HG03558 (cell line): ENCODE data around the gene BRIX1.
"Not testable (repeated sequence)": the region's sequence is repeated elsewhere in the genome, so short reads cannot be mapped to it uniquely, and the experiment has no call there.

Experiments used
- ATAC-seq: cut with Tn5 transposase; IDR thresholded peaks from one replicate; pipeline ENCODE4 v1.9.1; 2021; ENCODE audit warnings: moderate number of reproducible peaks; ENCODE audit not compliant: unreplicated experiment; ENCODE audit errors: extremely low read depth

Gene BRIX1

DNA sequence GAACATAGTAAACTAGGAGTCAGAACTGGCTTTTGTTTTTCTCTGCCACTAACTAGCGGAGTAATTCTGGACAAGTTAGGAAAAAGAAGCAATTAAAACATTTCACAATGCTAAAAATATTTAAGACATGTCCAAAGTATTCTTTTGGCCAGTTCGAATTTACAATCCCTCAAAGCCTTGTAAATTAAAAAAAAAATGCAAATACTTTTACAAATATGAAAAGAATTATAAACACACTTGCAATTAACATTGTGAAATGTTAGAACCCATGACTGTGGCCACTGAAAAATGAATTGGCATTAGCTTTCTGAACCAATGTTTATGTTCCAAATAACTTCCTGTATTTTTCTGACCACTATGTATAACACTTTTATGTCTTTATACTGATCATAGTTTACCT, 2.4 kb upstream of the BRIX1 start:
- ATAC-seq, result no peak

DNA sequence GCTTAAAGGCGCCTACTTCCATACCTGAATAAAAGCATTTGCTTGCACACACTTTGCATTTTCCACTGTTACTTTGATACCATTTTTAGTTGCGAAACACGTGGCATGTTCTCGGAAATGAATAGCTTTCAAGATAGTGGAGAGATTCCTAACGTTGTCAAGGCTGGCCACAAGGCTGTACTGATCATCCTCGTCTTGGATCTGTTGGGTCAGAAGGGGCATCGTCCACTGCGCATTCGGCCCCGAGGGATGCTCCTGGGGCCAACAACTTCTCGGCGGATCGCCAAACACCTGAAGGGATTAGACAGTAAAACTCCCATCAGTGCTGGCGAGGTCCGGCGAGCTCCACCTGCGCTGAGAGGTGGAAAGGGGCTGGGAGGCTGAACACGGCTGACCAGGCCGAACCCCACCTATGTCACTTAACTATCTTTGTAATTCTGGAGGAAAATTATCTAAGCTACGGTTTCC, 806 bp upstream of the BRIX1 start:
- ATAC-seq, result peak; percentile 5

DNA sequence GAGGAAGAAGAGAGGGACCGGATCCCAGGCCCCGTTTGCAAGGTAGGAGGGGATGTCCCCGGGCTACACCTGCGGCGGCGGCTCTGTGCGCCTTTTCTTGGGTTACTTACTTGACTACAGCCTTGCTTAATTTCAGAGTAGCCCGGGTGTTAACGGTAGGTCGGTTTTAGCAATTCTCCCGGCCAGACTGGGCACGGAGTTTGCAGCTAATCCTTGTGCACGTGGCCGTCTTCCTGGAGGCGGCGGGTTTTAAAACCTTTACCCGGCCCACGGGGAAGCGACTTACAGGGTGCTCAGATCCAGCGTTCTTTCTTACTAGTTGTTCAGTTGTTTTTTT, 313 bp downstream of the BRIX1 start:
- peak; percentile 9 for ATAC-seq

DNA sequence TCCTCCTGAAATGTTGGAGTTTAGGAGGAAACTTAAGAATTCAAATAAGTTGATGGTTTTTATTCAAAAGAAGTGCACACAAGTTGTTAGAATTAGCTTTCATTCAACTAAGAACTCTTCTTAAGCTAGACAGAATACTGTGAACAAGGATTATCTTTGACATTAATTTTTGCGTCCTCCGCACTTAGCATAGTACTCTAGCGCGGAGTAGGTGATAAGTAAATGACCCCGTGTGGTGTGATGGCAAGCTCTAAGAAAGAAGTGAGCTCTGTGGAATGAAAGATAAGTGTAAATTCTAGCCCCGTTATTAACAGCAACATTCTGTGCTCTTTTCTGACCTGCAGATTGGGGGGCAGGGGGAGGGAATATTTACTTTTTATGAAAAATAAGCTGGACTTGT, 1.0 kb downstream of the BRIX1 start:
- ATAC-seq, result no peak

DNA sequence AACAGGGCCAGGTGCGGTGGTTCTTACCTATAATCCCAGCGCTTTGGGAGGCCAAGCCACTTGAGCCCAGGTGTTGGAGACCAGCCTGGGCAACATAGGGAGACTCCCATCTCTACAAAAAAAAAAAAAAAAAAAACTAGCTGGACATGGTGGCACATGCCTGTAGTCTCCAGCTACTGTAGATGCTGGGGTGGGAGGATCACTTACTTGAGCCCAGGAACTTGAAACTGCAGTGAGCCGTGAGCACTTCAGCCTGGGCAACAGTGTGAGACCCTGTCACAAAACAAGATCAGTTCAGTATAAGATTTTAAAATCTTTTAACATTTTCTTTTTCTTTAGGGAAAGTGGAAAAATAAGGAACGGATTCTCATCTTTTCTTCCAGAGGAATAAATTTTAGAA, 2.5 kb downstream of the BRIX1 start:
- no peak for ATAC-seq

DNA sequence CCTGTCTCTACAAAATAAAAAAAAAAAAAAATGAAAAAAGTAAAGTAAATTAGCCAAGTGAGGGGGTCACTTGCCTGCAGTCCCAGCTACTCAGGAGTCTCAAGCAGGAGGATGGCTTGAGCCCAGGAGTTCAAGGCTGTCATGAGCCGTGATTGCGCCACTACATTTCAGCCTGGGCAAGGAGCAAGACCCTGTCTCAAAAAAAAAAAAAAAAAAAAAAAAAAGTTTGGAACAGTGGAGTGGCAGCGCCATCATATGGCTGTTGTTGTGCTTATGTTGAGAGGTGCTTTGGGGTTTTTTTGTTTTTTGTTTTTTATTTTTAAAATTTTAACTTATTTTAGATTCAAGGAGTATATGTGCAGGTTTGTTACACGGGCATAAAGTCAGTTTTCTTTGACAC, 3.6 kb downstream of the BRIX1 start:
- no peak for ATAC-seq

DNA sequence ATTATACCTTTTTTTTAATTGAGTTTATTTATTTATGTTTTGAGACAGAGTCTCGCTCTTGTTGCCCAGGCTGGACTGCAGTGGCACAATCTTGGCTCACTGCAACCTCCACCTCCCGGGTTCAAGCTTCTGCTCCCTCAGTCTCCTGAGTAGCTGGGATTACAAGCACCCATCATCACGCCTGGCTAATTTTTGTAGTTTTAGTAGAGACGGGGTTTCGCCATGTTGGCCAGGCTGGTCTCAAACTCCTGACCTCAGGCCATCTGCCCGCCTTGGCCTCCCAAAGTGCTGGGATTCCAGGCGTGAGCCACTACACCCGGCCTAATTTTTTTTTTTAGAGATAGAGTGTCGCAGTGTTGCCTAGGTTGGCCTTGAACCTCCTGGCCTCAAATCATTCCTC, 7.7 kb downstream of the BRIX1 start:
- not testable (repeated sequence) for ATAC-seq

DNA sequence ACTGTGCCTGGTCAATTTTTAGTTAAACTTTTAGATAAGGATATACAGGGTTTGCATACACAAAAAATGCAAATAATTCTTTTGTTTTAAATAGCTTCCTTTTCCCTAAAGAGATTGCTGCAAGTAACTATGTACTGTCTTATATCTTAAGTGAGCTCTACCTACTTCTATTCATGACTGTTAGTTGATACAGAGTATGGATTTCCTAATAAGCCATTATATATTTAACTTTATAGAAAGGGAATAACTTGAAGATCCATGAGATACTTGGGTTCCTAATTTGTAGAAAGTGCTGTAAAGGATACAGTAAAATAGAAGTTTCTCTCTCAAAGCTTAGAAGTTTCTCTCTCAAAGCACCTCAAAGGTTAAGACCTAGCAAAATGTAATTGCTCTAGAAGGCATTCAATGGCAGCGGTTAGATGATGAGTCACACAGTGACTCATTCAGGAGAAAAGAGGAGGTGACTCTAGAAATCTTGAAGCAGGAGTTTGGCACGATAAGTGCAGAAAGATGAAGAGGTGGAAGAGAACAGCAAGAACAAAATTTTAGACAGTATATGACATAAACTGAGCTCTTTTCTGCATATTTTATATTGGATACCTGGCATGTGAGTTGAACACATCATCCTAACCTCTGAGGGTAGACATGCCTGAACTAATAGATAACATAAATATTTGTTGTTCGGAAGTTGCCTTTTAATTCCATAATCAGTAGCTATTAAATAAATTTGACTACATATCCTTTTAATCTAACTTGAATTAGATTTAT, 8.4 kb downstream of the BRIX1 start:
- ATAC-seq, result peak; percentile 63

DNA sequence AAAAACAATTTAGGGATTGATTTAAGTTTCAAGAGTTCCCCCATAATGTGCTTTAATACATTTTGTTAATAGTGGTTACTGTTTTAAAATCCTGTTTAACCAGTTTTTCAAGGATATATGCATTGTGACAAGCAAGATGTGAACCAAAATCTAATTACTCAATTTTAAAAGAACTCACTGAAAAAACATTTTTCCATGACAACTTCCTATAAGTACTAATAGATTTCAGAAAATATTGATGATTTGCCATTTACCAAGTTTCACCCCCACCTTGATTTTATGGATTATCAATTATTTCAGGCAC, 8.9 kb downstream of the BRIX1 start:
- ATAC-seq, result no peak

DNA sequence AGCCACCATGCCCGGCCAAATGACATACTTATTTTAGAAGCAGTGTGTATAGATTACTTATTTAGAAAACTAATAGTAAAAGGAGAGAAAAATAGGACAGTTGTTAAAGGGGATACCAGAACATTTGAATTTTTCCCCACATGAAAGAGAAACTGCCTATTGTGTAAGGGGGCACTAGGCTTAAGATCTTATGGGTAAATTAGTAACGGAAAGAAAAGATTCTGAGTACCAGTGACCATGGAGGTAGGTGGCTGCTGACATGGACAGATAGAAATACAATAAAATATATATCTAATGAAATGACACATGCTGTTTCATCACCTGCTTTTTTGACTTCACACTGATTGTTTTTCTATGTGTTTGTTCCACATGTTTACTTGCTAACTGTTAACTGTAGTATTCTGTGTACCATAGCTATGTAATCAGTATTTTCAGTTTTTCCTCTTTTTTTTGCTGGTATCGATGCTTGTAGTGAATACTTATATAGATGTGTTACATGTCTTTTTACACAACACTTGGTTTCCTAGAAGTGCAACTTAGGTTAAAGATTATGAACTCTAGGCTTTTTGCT, 10.9 kb downstream of the BRIX1 start:
- no peak for ATAC-seq

DNA sequence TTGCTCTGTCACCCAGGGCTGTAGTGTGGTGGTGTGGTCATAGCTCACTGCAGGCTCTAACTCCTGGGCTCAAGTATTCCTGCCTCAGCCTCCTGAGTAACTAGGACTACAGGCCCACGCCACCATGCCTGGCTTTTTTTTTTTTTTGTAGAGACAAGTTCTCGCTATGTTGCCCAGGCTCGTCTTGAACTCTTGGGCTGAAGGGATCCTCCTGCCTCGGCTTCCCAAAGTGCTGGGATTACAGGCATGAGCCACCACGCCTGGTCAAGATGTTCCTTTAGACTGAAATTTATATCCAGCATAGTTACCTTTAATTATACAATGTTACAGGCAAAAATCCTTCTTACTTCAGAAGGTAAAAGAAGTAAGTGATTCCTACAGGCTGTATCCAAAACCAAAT, 12.3 kb downstream of the BRIX1 start:
- ATAC-seq, result no peak

DNA sequence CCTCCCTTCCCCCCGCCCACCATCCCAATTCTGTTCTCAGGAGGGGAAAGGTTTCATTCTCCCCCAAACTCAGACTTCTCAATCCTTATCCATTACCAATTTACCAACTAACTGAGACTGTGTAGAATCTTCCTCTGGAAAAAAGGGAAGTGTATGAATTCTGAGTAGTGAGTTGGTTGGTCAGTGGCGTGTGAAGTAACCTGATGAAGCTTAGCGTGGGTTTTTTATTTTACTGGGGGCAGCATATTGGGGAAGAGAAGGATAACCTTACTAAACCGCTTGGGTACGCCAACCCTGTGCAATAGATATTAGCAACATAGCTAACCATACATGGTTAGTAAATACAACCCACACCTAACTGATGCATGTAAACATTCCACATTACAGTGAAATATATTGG, 12.8 kb downstream of the BRIX1 start:
- no peak for ATAC-seq

DNA sequence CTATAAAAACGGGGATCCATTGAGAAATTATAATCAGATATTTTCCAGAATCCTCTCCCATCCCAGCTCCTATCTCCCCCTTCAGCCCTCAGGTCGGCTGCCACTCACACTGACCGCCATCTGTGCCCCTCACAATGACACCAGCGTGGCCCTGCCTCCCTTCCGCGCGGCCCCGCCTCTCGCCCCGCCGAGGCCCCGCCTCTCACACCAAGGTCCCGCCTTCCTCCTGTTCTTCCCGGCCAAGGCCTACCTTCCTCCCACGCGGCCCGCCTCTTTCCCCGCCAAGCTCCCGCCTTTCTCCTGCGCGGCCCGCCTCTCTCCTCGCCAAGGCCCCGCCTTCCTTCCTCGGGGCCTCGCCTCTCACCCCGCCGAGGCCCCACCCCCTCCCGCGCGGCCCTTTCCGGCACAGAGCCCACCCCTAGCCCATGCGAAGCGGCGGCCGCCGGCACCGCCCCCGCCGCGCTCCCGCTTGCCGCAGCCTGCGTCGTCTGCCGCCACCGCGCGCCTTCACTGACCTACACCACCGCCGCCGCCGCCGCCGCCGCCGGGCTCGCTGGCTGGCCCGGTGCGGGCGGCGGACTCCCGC, 13.7 kb downstream of the BRIX1 start, which contains the start of gene DNAJC21:
Gene DNAJC21, plus strand, starts transcription at position 426 of the 586 bp plus-strand sequence. CDS start 261 bp downstream, outside the sequence.
- peak; percentile 64 for ATAC-seq

DNA sequence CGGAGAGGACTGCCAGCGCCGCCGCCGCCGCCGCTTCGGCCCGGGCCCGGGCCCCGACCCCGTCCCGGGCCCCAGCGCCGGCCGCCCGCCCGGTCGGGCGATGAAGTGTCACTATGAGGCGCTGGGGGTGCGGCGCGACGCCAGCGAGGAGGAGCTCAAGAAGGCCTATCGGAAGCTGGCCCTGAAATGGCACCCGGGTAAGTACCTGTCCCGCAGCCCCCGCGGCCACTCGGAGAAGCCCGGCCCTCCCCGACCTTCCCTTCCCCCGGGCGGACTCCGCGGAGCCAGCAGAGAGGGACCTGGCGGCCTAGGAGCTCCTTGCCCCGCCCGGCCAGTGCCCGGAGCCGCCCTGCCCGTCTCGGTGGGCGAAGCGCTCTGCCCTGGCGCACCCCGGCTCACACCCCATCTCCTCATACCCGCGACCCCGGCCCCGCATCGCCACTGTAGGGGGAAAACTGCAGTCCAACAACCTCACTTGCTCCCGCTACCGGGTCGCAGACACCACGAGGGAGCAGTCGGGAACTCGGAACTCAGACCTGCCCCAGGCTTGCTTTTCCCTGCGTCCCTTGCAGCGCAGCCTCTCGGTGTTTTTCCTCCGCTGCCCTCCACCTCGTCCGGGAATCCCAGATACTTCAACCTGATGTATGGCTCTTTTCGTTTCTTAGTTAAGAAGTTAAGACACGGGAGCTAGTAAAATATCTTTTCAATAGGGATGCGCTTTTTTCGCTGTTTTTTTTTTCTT, 14.4 kb downstream of the BRIX1 start:
- peak; percentile 60 for ATAC-seq

DNA sequence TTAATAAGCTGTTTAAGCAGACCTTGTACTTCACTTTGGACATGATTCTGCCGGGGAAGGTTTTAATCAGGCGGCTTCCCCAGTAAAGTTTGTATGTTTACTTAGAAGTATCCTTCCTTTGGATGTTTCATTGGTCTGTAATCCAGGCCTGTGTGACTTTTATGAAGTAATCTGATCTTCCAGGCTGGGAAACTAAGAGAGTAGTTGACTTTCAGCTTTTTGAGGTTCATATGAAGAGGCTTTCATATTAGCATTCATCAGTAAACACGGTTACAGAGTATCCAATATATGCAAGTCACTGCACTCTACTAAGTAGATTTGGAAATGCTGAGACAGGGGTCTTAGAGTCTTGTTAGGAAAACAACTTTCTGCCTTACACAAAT, 14.9 kb downstream of the BRIX1 start:
- ATAC-seq, result no peak

DNA sequence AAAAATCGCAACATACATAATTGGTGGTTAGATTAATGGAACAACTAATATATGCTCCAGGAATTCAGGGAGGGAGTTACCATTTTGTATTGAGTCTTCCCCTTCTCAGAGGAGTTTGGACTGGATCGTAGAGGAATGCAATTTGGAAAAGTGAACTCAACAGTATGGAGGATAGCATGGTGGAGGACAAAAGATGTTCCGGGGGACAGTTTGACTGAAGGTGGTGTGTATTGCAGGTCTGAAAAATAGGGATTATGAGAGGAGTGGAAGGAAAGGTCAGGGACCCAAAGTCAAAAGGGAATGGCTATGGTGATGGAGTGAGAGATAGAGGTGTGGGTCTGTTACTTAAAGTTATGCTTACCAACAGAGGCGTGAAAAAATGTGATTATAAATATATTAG, 15.4 kb downstream of the BRIX1 start:
- ATAC-seq, result no peak

DNA sequence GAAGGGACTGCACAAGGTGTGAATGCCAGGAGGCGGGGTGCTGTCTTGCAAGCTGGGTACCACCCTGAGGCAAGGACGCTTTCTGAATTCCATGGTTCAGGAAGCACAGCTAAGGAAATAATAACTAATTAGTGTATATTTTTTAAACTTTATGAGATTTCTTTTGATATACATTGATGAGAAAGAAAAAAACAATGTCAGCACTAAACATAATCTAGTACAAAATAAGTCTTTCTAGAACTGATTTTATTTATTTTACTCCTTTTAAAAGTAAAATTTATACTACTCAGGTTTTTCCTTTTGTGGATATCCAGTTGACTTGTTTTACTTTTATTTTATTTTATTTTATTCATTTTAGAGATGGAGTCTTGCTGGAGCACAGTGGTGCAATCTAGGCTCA, 17.4 kb downstream of the BRIX1 start:
- no peak for ATAC-seq

DNA sequence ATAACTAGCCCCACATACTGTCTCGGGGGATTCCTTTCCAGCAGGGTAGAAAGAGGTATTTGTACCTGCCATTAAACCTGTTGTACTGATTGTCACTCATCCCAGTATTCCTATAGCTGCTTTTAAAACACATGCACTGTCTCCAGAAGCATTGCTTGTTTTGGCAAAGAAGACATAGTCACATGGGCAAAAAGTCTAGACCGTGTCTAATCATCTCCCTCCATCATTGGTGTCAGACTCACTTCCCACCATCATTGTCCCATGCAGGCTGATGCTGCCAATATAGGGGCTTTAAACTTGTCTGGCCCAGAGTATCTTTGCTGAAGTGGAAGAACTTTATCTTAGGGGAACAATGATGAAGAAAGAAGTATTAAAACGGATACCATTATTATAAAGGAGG, 26.4 kb downstream of the BRIX1 start:
- no peak for ATAC-seq

DNA sequence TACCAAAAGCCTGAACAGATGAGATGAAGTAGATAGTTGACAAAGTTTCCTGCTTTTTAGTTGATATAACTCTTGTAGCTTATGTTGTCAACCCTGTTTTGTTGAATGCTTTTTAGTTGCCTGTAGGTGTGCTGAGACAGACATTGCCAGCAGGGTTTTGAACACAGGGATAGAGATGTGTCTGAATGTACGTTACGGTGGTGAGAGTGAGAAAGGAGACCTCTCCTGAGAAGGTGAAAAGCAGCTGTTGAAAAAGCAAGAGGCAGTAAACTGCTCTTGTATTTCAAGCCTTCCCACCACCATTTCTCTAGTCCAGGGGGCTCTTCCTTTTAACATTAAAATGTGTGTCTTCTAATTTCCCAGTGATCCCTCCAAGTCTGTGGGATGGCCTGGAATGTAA, 28.5 kb downstream of the BRIX1 start:
- no peak for ATAC-seq

DNA sequence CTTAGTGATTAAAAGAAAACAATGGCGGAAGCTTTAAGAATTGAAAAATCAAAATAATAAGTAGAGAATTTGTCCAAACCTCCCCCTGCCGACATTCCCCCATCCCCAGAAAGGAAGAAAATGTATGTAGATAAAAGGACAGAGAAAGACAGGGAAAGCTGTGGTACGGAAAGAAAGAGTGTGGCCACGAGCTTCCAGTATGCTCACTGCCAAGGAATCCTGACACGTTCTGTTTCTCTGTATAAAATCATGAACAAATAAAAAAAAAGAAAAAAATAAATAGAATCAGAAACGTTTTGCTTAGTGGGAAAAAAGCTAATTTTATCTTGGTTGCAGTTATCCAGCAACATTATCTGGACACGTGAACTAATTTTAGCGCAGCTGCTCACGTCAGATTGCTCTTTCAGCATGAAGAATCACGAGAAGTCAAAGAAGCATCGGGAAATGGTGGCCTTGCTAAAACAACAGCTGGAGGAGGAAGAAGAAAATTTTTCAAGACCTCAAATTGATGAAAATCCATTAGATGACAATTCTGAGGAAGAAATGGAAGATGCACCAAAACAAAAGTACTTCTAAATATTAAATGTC, 29.0 kb downstream of the BRIX1 start:
- ATAC-seq, result no peak

DNA sequence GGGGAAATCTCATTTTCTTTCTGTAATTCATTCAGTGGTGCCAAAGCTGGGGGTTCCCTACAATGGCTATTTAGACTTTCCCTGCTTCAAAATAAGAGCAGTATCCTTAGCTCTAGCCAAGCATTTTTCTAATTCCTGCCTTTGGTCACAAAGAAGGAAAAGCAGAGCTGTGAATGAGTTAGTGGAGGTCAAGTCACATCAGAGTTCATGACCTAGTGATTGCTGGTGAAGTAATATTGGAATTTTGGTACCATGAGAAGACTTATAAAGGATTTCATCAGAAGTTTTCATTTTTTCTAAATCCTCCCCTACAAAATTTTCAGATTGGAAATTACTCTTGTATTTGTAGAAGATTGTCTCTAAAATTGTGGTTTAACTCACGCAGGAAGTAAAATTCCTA, 41.8 kb downstream of the BRIX1 start:
- no peak for ATAC-seq
